GM23338 (cell line): Measurements from ENCODE around the gene HCFC2. TPM values are rescaled to one million over a fixed set of nuclear protein-coding genes. Genes with fewer than 3 reads are reported as not detected.

ENCODE experiments used
- ATAC-seq: fragments of 200-7000 bp; cut with Tn5 transposase; 3 replicates; pipeline ENCODE4 v1.9.1; 2020
- DNase-seq: peaks from one replicate; pipeline ENCODE4 v3.0.0-alpha.2; 2015; ENCODE audit warnings: low spot score
- H2AFZ ChIP-seq: fragments of 200-600 bp; sonication (generic); 2 replicates; pipeline ENCODE4 v1.8.0; 2016; ENCODE audit warnings: antibody characterized with exemption, mild to moderate bottlenecking, moderate library complexity
- H3F3A ChIP-seq: fragments of 200-600 bp; sonication (generic); replicated peaks from 2 replicates; pipeline ENCODE4 v1.8.0; 2017; ENCODE audit warnings: antibody characterized with exemption, mixed run types, low read depth
- H3K27ac ChIP-seq: fragments of 200-600 bp; sonication (generic); 2 replicates; pipeline ENCODE4 v1.6.1; 2016; ENCODE audit warnings: low read depth
- H3K27me3 ChIP-seq: fragments of 200-600 bp; sonication (generic); 2 replicates; pipeline ENCODE4 v1.8.0; 2016; ENCODE audit warnings: mild to moderate bottlenecking, mixed run types, moderate library complexity; ENCODE audit not compliant: insufficient read depth
- H3K36me3 ChIP-seq: fragments of 200-600 bp; sonication (generic); 2 replicates; pipeline ENCODE4 v1.8.0; 2016; ENCODE audit warnings: mild to moderate bottlenecking; ENCODE audit not compliant: insufficient read depth
- H3K4me1 ChIP-seq: fragments of 200-600 bp; sonication (generic); 2 replicates; pipeline ENCODE4 v1.8.0; 2016; ENCODE audit warnings: mild to moderate bottlenecking, moderate library complexity; ENCODE audit not compliant: insufficient read depth
- H3K4me2 ChIP-seq: fragments of 200-600 bp; sonication (generic); 2 replicates; pipeline ENCODE4 v1.7.1; 2017; ENCODE audit warnings: mixed run types
- H3K4me3 ChIP-seq: fragments of 200-600 bp; sonication (generic); 2 replicates; pipeline ENCODE4 v1.6.1; 2016; ENCODE audit warnings: mixed run types
- H3K79me2 ChIP-seq: fragments of 200-600 bp; sonication (generic); replicated peaks from 2 replicates; pipeline ENCODE4 v1.8.0; 2017; ENCODE audit warnings: mild to moderate bottlenecking; ENCODE audit not compliant: insufficient read depth
- H3K9me2 ChIP-seq: fragments of 200-600 bp; sonication (generic); 2 replicates; pipeline ENCODE4 v1.8.0; 2017; ENCODE audit not compliant: insufficient read depth
- H4K20me1 ChIP-seq: fragments of 200-600 bp; sonication (generic); replicated peaks from 2 replicates; pipeline ENCODE4 v1.8.0; 2017; ENCODE audit warnings: mild to moderate bottlenecking; ENCODE audit not compliant: insufficient read depth
- H3K27ac Mint-ChIP-seq: 2 replicates; pipeline ENCODE4 v1.8.0; 2020; ENCODE audit warnings: inconsistent platforms, mild to moderate bottlenecking, moderate library complexity, mixed read lengths
- H3K27me3 Mint-ChIP-seq: 3 replicates; pipeline ENCODE4 v1.8.0; 2022; ENCODE audit warnings: low read depth, mild to moderate bottlenecking, moderate library complexity, mixed read lengths, inconsistent platforms; ENCODE audit not compliant: insufficient read depth, poor library complexity
- H3K36me3 Mint-ChIP-seq: 3 replicates; pipeline ENCODE4 v1.8.0; 2021; ENCODE audit warnings: low read depth, mild to moderate bottlenecking, inconsistent platforms, moderate library complexity, mixed read lengths
- H3K4me1 Mint-ChIP-seq: 3 replicates; pipeline ENCODE4 v1.8.0; 2020; ENCODE audit warnings: mild to moderate bottlenecking, inconsistent platforms, mixed read lengths
- H3K4me3 Mint-ChIP-seq: 3 replicates; pipeline ENCODE4 v1.8.0; 2021; ENCODE audit warnings: moderate library complexity, mild to moderate bottlenecking, inconsistent platforms, mixed read lengths
- H3K9me3 Mint-ChIP-seq: 3 replicates; pipeline ENCODE4 v1.8.0; 2020; ENCODE audit warnings: moderate library complexity, mild to moderate bottlenecking, inconsistent platforms, mixed read lengths
- CREB1 ChIP-seq: fragments of 250-450 bp; sonication (Bioruptor Pico); IDR thresholded peaks from 2 replicates; pipeline ENCODE4 v1.5.0; 2020; ENCODE audit warnings: low read depth, mild to moderate bottlenecking, moderate library complexity
- CTCF ChIP-seq, 2 experiments: fragments of 200-600 bp in 1 of 2; sonication (generic) in 1 of 2; conservative IDR thresholded peaks; 2 replicates each; pipeline versions ENCODE4 v1.5.1 to v1.6.1; 2016 to 2017; ENCODE audit warnings: antibody characterized with exemption in 2 of 2, low read depth in 2 of 2, mild to moderate bottlenecking in 2 of 2, moderate library complexity in 1 of 2
- EZH2 ChIP-seq: fragments of 200-600 bp; sonication (generic); IDR thresholded peaks from one replicate; pipeline ENCODE4 v1.8.0; 2017; ENCODE audit warnings: antibody characterized with exemption, mild to moderate bottlenecking, low read depth; ENCODE audit not compliant: unreplicated experiment
- EZH2phosphoT487 ChIP-seq: fragments of 200-600 bp; sonication (generic); IDR thresholded peaks from one replicate; pipeline ENCODE4 v1.8.1; 2018; ENCODE audit warnings: antibody characterized with exemption; ENCODE audit not compliant: unreplicated experiment
- JUNB ChIP-seq: IDR thresholded peaks from one replicate; pipeline ENCODE4 v1.6.1; 2016; ENCODE audit warnings: antibody characterized with exemption; ENCODE audit not compliant: unreplicated experiment
- NANOG ChIP-seq: IDR thresholded peaks from 2 replicates; pipeline ENCODE4 v1.6.1; 2016; ENCODE audit warnings: antibody characterized with exemption, borderline replicate concordance
- POLR2AphosphoS5 ChIP-seq: IDR thresholded peaks from 2 replicates; pipeline ENCODE4 v1.6.1; 2016; ENCODE audit warnings: antibody characterized with exemption, low read depth
- STAT1 ChIP-seq: IDR thresholded peaks from one replicate; pipeline ENCODE4 v1.6.1; 2016; ENCODE audit warnings: antibody characterized with exemption; ENCODE audit not compliant: unreplicated experiment
- ZNF114 ChIP-seq: fragments of 250-450 bp; sonication (Bioruptor Pico); IDR thresholded peaks from 2 replicates; pipeline ENCODE4 v1.5.0; 2020; ENCODE audit warnings: mild to moderate bottlenecking, moderate library complexity
- ZNF331 ChIP-seq: fragments of 250-450 bp; sonication (Bioruptor Pico); IDR thresholded peaks from 2 replicates; pipeline ENCODE4 v1.5.0; 2020; ENCODE audit warnings: low read depth, mild to moderate bottlenecking, moderate library complexity
- polyA plus RNA-seq: library from polyadenylated mRNA; unstranded; fragments of >200 nt; fragmentation: Nextera tagmentation; extraction: Ambion mirVana; gene quantifications from 2 replicates; pipeline ENCODE4 v1.2.1, GENCODE V29; 2016
- total RNA-seq: library from RNA; depleted of rRNA; stranded (reverse); fragments of >200 nt; shearing (Covaris generic); gene quantifications from 2 replicates; pipeline ENCODE4 v1.2.3, GENCODE V29; 2014
- TF ChIP-seq, protein P1 (sequence below): IDR thresholded peaks from one replicate; pipeline ENCODE4 v1.6.1; 2018; ENCODE audit warnings: antibody characterized with exemption; ENCODE audit not compliant: unreplicated experiment
- TF ChIP-seq, protein P2 (sequence below): IDR thresholded peaks from 2 replicates; pipeline ENCODE4 v1.6.1; 2016; ENCODE audit warnings: antibody characterized with exemption

Gene HCFC2
- total and polyA plus RNA-seq, 2 experiments from 2014 or later = 1.9 to 2.5 TPM

DNA sequence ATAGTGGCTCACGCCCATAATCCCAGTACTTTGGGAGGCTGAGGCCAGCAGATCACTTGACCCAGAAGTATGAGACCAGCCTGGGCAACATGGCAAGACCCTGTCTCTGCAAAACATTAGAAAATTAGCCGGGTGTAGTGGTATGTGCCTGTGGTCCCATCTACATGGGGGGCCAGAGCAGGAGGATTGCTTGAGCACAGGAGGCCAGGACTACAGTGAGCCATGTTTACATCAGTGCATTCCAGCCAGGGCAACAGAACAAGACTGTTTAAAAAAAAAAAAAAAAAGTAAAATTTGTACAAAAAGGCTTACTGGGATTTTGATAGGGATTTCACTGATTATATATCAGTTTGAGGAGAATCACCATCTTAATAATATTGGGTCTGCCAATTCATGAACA lies 7.8 kb downstream of the HCFC2 start (continued):
- TF ChIP-seq, protein P1, sequence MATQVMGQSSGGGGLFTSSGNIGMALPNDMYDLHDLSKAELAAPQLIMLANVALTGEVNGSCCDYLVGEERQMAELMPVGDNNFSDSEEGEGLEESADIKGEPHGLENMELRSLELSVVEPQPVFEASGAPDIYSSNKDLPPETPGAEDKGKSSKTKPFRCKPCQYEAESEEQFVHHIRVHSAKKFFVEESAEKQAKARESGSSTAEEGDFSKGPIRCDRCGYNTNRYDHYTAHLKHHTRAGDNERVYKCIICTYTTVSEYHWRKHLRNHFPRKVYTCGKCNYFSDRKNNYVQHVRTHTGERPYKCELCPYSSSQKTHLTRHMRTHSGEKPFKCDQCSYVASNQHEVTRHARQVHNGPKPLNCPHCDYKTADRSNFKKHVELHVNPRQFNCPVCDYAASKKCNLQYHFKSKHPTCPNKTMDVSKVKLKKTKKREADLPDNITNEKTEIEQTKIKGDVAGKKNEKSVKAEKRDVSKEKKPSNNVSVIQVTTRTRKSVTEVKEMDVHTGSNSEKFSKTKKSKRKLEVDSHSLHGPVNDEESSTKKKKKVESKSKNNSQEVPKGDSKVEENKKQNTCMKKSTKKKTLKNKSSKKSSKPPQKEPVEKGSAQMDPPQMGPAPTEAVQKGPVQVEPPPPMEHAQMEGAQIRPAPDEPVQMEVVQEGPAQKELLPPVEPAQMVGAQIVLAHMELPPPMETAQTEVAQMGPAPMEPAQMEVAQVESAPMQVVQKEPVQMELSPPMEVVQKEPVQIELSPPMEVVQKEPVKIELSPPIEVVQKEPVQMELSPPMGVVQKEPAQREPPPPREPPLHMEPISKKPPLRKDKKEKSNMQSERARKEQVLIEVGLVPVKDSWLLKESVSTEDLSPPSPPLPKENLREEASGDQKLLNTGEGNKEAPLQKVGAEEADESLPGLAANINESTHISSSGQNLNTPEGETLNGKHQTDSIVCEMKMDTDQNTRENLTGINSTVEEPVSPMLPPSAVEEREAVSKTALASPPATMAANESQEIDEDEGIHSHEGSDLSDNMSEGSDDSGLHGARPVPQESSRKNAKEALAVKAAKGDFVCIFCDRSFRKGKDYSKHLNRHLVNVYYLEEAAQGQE = no peak
- TF ChIP-seq STAT1 = no peak
- TF ChIP-seq, protein P2, sequence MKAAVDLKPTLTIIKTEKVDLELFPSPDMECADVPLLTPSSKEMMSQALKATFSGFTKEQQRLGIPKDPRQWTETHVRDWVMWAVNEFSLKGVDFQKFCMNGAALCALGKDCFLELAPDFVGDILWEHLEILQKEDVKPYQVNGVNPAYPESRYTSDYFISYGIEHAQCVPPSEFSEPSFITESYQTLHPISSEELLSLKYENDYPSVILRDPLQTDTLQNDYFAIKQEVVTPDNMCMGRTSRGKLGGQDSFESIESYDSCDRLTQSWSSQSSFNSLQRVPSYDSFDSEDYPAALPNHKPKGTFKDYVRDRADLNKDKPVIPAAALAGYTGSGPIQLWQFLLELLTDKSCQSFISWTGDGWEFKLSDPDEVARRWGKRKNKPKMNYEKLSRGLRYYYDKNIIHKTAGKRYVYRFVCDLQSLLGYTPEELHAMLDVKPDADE = no peak

- Histone ChIP-seq H3K79me2 (no peaks in the 10 kb centered on the region), H3F3A (no peaks in the 10 kb centered on the region), H3K27me3 (no peaks in the 10 kb centered on the region), H3K4me1 (no peaks in the 10 kb centered on the region), H3K4me2 (no peak overlapping the region), H3K36me3 (no peaks in the 10 kb centered on the region), H3K4me3 (no peak overlapping the region), H3K9me2 (no peaks in the 10 kb centered on the region), H2AFZ (no peak overlapping the region), H3K27ac (no peak overlapping the region), H4K20me1 (no peaks in the 10 kb centered on the region)
- Mint-ChIP-seq H3K9me3 (no peaks in the 10 kb centered on the region), H3K27ac (no peak overlapping the region), H3K4me1 (peaks cover 2% of the 10 kb centered on the region; the same call in 2 of the 3 replicates), H3K27me3 (peaks cover 3% of the 10 kb centered on the region), H3K36me3 (no peaks in the 10 kb centered on the region), H3K4me3 (no peak overlapping the region)
- DNase-seq = no peak
- no peak for ATAC-seq
- TF ChIP-seq JUNB (no peak), POLR2AphosphoS5 (no peak), STAT1 (no peak), CREB1 (no peak), EZH2phosphoT487 (no peak), EZH2 (no peak), ZNF114 (CRISPR knock-in tag) (no peak), CTCF (conservative IDR thresholded peaks at IDR 0.05; ENCODE audit: low read depth in 2 of 2) (no peak), NANOG (no peak), ZNF331 (no peak)
- TF ChIP-seq, protein P2 = no peak
Measured at GRCh38 chr12:104073699-104074098, 9.4 kb downstream of the HCFC2 start.
